ENCODE data around the gene BBOX1.

Gene BBOX1

GRCh38 chr11:27094120-27094519, 53.5 kb downstream of the BBOX1 start:
- Histone ChIP-seq H3F3A (ENCODE audit: insufficient read depth) (no peaks in the 10 kb centered on the region), H3K27me3 (ENCODE audit: low read length) (no peaks in the 10 kb centered on the region), H3K36me3 (ENCODE audit: low read length) (no peaks in the 10 kb centered on the region), H4K20me1 (ENCODE audit: low read depth, low read length) (no peaks in the 10 kb centered on the region), H3K4me2 (ENCODE audit: low read depth, low read length, poor library complexity, severe bottlenecking) (no peak overlapping the region), H3K9me3 (ENCODE audit: insufficient read depth, low read length) (no peaks in the 10 kb centered on the region), H3K79me2 (ENCODE audit: insufficient read depth, low read length) (no peaks in the 10 kb centered on the region), H3K4me3 (ENCODE audit: insufficient read depth, low read length, poor library complexity, severe bottlenecking) (no peak overlapping the region), H3K9ac (ENCODE audit: low read length) (no peak overlapping the region), H3K9me2 (replicated peaks; ENCODE audit: insufficient read depth, low read length) (no peaks in the 10 kb centered on the region), H2AFZ (ENCODE audit: low read depth, low read length, severe bottlenecking) (no peak overlapping the region), H3K27ac (ENCODE audit: low read depth, low read length) (no peak overlapping the region)
- no peak for TF ChIP-seq CTCF (IDR thresholded peaks at IDR 0.05; ENCODE audit: insufficient read depth, low read length, poor library complexity, severe bottlenecking)
- no peak for TF ChIP-seq EZH2phosphoT487 (conservative IDR thresholded peaks at IDR 0.05; ENCODE audit: low read length)

DNA sequence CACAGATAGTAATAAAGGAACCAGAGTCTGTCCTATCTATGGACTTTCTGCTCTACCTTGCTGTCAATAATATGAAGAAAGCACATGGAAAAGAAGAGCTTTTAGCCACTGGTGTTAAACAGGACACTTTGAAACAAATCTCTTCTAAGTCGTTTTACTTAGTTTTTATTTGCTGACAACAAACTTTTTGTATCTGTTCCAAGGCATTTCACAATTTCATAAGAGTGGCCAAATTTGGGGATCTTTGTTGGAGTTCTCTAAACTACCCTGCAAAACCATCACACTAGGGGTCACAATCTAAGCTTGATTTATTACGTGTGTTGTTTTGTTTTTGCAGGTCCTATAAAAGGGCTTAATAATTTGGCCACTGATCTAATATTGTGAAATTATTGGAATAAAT, 54.4 kb downstream of the BBOX1 start:
- no peak overlapping the region for H3K4me2 ChIP-seq (ENCODE audit: low read depth, low read length, poor library complexity, severe bottlenecking)
- H3K4me3 ChIP-seq (ENCODE audit: insufficient read depth, low read length, poor library complexity, severe bottlenecking): no peak overlapping the region
- H3K79me2 ChIP-seq (ENCODE audit: insufficient read depth, low read length): no peaks in the 10 kb centered on the region
- no peaks in the 10 kb centered on the region for H3K9me2 ChIP-seq (replicated peaks; ENCODE audit: insufficient read depth, low read length)
- H3K27me3 ChIP-seq (ENCODE audit: low read length): no peaks in the 10 kb centered on the region
- no peaks in the 10 kb centered on the region for H4K20me1 ChIP-seq (ENCODE audit: low read depth, low read length)
- H3K9me3 ChIP-seq (ENCODE audit: insufficient read depth, low read length): no peaks in the 10 kb centered on the region; the same call in 1 of the 2 replicates
- no peak overlapping the region for H3K9ac ChIP-seq (ENCODE audit: low read length)
- no peak overlapping the region for H3K27ac ChIP-seq (ENCODE audit: low read depth, low read length)
- no peak overlapping the region for H2AFZ ChIP-seq (ENCODE audit: low read depth, low read length, severe bottlenecking)
- no peaks in the 10 kb centered on the region for H3K36me3 ChIP-seq (ENCODE audit: low read length)
- TF ChIP-seq EZH2phosphoT487 (conservative IDR thresholded peaks at IDR 0.05; ENCODE audit: low read length): no peak
- H3F3A ChIP-seq (ENCODE audit: insufficient read depth): no peaks in the 10 kb centered on the region

DNA sequence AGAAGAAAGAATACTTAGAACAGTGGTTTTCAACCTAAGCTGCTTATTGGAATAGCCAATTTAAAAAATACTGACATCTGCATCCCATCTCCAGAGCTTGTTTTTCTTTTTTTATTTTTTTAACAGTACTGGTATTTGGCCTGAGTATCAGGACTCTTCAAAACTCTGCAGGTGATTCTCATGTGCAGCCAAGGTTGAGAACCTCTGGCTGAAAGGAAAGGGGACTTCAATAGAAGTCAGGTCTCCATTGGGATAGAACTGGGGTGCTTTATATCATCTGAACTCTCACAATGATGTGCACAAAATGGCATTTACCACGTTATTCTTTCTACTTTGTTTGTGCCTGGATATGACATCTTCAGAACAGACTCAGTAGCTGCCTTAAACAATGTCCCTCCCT, 55.3 kb downstream of the BBOX1 start:
- H3K79me2 ChIP-seq (ENCODE audit: insufficient read depth, low read length): no peaks in the 10 kb centered on the region
- no peak overlapping the region for H3K27ac ChIP-seq (ENCODE audit: low read depth, low read length)
- H3K4me2 ChIP-seq (ENCODE audit: low read depth, low read length, poor library complexity, severe bottlenecking): no peak overlapping the region
- no peaks in the 10 kb centered on the region for H3K27me3 ChIP-seq (ENCODE audit: low read length)
- H3K9me3 ChIP-seq (ENCODE audit: insufficient read depth, low read length): no peaks in the 10 kb centered on the region; the same call in 1 of the 2 replicates
- no peaks in the 10 kb centered on the region for H3F3A ChIP-seq (ENCODE audit: insufficient read depth)
- TF ChIP-seq EZH2phosphoT487 (conservative IDR thresholded peaks at IDR 0.05; ENCODE audit: low read length) (no peak), CTCF (IDR thresholded peaks at IDR 0.05; ENCODE audit: insufficient read depth, low read length, poor library complexity, severe bottlenecking) (no peak)
- H4K20me1 ChIP-seq (ENCODE audit: low read depth, low read length): no peaks in the 10 kb centered on the region
- no peak overlapping the region for H2AFZ ChIP-seq (ENCODE audit: low read depth, low read length, severe bottlenecking)
- H3K4me3 ChIP-seq (ENCODE audit: insufficient read depth, low read length, poor library complexity, severe bottlenecking): no peak overlapping the region
- no peak overlapping the region for H3K9ac ChIP-seq (ENCODE audit: low read length)
- H3K9me2 ChIP-seq (replicated peaks; ENCODE audit: insufficient read depth, low read length): no peaks in the 10 kb centered on the region
- no peaks in the 10 kb centered on the region for H3K36me3 ChIP-seq (ENCODE audit: low read length)

DNA sequence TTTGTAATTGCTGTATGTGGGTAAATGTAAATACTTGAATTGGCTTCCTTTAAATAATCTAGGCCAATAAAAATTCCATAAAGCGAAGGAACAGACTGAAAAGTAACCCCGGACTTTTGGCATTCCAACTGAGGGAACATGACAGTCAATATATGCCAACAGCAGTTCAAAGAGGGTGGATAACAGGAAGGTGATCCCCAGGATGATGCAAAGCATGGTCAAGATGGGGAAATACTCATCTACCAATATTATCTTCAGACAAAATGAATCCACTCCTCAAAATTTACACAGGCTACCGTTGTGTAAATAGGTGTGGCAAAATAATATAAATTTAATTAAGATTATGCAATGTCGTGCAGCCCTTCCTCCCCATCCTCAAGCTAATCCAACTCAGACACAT, 56.9 kb downstream of the BBOX1 start:
- H2AFZ ChIP-seq (ENCODE audit: low read depth, low read length, severe bottlenecking): no peak overlapping the region
- no peaks in the 10 kb centered on the region; the same call in 1 of the 2 replicates for H3K9me3 ChIP-seq (ENCODE audit: insufficient read depth, low read length)
- H3K79me2 ChIP-seq (ENCODE audit: insufficient read depth, low read length): no peaks in the 10 kb centered on the region
- H3K27ac ChIP-seq (ENCODE audit: low read depth, low read length): no peak overlapping the region
- no peaks in the 10 kb centered on the region for H3K9me2 ChIP-seq (replicated peaks; ENCODE audit: insufficient read depth, low read length)
- TF ChIP-seq CTCF (IDR thresholded peaks at IDR 0.05; ENCODE audit: insufficient read depth, low read length, poor library complexity, severe bottlenecking) (no peak), EZH2phosphoT487 (conservative IDR thresholded peaks at IDR 0.05; ENCODE audit: low read length) (no peak)
- no peaks in the 10 kb centered on the region for H3F3A ChIP-seq (ENCODE audit: insufficient read depth)
- H3K27me3 ChIP-seq (ENCODE audit: low read length): no peaks in the 10 kb centered on the region
- no peak overlapping the region for H3K4me2 ChIP-seq (ENCODE audit: low read depth, low read length, poor library complexity, severe bottlenecking)
- no peaks in the 10 kb centered on the region for H3K36me3 ChIP-seq (ENCODE audit: low read length)
- H3K4me3 ChIP-seq (ENCODE audit: insufficient read depth, low read length, poor library complexity, severe bottlenecking): no peak overlapping the region
- no peak overlapping the region for H3K9ac ChIP-seq (ENCODE audit: low read length)
- H4K20me1 ChIP-seq (ENCODE audit: low read depth, low read length): no peaks in the 10 kb centered on the region

Data from SU-DHL-6 (cell line).